ENCODE data around the gene VANGL2.

VANGL2 gene

DNA sequence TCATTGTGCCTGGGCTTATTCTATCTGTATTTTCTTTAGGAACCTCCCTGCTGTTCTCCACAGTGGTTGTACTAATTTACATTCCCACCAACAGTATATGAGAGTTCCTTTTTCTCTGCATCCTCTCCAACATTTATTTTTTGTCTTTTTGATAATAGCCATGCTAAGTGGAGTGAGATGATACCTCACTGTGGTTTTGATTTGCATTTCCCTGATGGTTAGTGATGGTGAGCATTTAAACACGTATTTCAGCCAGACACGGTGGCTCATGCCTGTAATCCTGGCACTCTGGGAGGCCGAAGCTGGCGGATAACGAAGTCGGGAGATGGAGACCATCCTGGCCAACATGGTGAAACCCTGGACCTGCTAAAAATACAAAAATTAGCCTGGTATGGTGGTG, 64.8 kb downstream of the VANGL2 start:
- DNase-seq, result no peak

DNA sequence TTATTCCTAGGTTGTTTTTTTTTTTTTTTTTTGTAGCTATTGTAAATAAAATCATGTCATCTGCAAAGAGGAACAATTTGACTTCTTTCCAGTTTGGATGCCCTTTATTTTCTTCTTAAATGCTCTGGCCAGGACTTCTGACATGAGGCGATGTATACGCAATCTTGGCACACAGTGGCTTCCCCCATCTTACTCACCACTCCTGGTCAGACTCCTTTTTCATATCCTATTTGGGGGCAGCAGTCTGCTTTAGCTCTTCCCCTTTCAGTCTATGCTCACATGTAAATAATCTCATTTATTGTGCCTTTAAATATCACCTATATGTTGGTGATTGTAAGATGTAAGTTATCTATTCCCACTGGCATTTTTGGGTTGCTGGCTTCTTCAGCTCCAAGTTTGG, 66.6 kb downstream of the VANGL2 start:
- DNase-seq, result no peak

DNA sequence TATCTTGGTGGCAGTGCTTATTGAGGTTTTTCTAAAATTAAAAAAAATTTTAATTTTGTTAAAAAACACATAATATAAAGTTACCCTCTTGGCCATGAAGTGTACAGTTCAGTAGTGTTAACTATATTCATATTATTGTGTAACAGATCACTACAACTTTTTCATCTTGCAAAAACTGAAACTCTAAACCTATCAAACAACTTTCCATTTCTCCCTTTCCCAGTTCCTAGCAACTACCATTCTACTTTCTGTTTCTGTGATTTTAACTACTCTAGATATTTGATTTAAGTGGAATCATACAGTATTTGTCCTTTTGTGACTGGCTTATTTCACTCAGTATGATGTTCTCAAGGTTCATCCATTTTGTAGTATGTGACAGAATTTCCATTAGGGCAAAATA, 67.2 kb downstream of the VANGL2 start:
- no peak for DNase-seq

DNA sequence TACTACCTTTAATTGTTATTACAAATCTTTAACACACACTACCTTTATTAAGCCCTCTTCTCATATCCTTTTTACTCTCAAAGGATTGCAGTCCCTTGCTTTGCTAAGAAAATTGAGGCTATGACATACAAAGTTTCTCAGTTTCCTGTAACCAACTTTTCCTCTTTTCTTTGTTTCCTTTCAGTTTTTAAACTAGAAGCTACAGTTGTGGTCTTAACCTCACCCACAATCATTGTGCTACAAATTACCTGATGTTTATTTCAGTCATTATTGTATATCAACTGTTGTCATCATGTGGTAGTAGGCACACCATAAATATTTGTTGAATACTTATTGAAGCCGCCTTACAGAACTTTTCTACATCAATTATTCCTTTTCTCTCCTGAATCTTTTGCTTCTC, 70.9 kb downstream of the VANGL2 start:
- no peak for DNase-seq

DNA sequence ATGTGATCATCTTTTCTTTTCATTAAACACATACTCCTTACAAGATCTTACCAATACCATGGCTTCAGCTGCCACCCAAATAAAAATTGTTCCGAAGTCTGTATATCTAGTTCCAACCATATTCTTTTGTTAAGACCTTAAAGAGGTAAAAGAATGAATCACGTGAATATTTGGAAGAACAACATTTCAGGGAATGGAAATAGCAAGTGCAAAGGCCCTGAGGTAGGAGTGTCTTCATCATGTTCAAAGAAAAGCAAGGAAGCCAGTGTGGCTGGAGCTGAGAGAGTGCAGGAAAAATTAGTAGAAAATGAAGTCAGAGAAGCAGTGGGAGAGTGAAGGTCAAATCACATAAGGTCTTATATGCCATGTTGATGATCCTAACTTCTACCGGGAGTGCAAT, 71.7 kb downstream of the VANGL2 start:
- no peak for DNase-seq

DNA sequence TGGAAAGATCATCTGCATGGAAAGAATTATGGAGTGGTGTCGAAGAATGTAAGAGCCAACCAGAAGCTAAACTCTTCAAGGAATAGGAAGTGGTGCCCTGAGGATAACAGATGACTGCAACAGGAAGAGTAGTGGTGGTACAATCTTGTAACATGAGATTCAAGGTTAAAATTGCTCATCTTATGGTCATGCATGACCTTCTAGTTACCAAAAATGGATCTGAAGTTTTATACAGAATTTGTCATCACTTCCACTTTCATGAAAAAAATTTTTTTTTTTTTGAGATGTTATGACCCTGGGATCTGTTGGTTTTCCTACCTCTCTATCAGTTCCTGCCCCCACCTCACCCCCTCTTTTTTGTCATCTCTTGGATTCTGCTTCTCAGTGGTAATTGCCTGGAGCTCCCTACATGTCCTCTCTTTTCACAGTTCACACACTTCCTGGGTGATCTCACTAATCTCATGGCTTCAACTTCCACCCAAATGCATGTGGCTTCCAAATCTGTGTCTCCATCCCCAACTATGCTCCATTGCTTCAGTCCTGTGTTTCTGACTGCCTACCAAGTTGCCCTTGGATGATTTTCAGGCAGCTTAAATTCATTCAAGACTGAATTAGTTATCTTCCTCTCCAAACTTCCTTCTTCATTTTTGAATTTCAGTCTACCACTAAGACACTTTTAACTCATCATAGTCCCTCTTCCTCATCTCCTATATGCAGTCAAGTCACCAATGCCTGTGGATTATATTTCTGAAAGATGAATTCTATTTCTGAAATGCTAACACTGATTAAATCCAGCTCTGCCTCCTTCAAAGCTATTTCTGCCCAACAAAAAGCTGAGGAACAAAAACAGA, 74.3 kb downstream of the VANGL2 start:
- no peak for DNase-seq
